GM19468 (cell line): ENCODE data around the gene TMCO1.
"Not testable (repeated sequence)": the region's sequence is repeated elsewhere in the genome, so short reads cannot be mapped to it uniquely, and the experiment has no call there.

Source experiments
- ATAC-seq: cut with Tn5 transposase; IDR thresholded peaks from one replicate; pipeline ENCODE4 v1.9.1; 2021; ENCODE audit warnings: mild to moderate bottlenecking, moderate library complexity, moderate number of reproducible peaks; ENCODE audit not compliant: unreplicated experiment; ENCODE audit errors: extremely low read depth

TMCO1 gene

DNA sequence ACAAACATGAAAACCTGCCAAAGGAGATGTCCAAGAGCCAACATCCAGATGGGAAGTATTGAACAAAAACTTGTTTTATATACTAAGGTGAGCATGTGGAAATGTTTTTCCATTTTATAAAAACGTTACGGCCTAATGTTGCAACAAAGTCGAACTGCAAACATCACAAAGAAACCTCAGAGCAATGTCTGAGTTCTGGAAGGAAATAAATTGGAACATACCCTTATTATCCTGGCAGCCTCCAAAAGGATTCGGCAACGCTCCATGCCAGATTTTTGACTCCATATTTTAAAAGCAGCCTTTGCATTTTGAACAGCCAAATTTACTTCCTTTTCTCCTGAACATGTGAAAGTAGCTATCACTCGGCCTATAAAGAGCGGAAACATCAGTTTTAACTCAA is 73.6 kb downstream of the TMCO1 start:
- ATAC-seq = no peak

DNA sequence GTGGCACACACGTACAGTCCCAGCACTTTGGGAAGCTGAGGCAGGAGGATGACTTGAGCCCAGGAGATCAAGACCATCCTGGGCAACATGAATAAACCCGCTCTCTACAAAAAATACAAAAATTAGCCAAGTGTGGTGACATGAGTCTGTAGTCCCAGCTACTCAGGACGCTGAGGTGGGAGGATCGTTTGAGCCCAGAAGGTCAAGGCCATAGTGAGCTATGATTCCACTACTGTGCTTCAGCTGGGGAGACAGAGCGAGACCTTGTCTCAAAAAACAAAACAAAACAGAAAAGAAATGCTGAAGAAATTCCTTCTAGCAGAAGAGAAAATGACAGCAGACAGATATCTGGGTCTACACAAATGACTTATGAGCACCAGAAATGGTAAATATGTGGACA is 80.6 kb downstream of the TMCO1 start:
- ATAC-seq = no peak

DNA sequence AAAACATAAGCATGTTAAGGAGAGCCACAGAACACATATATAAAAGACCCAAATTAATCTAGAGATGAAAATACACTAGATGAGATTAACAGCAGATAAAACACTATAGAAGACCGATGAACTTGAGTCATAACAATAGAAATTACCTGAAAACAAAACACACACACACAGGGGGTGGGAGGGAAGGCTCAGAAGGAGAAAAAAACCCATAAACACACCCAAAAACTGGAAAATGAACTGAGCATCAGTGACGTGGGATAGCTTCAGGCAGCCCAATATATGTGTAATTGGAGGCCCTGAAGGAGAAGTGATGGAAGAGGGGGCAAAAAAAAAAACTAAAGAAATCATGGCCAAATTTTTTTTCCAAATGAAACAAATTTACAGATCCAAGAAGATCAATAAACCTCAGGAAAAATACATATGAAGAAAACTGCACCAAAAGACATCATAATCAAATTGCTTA is 81.7 kb downstream of the TMCO1 start:
- no peak for ATAC-seq

DNA sequence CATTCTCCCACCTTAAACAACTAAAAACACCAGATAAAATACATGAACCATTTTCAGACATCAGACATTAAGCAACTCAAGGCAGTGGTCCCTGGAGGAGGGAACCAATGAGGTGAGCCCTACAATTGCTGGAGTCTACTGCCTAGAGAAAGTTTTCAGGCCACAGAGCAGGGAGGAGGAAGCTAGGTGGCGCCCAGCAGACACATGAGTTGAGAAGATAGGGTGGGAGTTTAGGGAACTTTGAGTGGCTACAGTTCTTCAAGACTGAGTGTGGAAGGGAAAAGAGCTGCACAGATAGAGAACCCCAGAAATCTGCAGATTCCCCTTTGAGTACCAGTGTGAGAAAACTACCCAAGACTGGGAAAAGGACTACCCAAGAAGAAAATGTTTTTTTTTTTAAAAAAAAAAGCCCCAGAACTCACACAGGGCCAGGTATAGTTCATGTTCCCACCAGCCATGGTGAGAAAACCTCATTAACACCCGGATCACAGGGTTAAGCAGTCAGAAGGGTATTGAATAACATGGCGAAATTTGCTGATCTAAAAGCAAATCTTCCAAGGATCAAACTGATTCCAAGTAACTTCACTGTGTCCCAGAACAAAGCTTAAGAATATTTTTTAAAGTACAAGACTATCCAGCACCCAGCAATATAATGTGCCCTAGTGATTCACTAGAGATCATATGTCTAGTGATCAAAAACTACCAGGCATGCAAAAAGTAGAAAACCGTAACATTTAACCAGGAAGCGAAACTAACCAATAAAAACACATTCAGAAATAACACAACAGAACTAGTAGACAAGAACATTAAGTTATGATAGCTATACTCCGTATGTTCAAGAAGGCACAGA is 82.3 kb downstream of the TMCO1 start:
- ATAC-seq = peak; percentile 36

DNA sequence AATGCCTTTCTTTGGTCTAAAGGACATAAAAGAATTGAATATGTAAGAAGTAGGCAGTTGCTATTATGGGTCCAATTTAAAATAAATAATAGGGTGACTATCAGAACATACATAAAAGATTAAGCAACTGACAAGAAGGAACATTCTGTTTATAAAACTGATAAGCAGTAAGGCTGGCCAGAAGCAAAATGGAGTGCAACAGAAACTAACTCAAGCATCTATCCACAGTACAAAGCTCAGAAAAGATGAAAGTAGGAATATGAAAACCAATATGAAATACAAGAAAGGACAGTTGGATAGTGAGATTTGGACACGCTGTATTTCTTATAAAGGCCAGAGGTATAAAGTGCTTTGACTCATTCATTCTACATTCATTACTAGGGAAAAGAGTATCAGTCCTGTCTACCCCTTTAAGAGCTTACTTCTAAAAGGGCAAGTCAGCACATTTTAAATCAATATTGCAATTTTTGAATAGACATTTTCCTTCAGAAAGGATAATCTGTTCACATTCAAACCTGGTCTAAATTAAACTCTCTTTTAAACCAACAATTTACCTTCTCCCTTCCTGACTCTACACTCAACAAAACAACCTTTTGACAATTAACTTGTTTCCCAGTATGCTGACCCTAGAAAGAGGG is 84.7 kb downstream of the TMCO1 start:
- no peak for ATAC-seq

DNA sequence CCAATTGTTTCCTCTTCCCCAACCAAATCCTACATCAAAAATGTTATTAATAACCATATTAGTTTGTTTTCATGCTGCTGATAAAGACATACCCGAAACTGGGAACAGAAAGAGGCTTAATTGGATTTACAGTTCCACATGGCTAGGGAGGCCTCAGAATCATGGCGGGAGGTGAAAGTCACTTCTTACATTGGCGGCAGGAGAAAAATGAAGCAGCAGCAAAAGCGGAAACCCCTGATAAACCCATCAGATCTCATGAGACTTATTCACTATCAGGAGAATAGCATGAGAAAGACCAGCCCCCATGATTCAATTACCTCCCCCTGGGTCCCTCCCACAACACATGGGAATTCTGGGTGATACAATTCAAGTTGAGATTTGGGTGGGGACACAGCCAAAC is 87.9 kb downstream of the TMCO1 start:
- not testable (repeated sequence) for ATAC-seq

DNA sequence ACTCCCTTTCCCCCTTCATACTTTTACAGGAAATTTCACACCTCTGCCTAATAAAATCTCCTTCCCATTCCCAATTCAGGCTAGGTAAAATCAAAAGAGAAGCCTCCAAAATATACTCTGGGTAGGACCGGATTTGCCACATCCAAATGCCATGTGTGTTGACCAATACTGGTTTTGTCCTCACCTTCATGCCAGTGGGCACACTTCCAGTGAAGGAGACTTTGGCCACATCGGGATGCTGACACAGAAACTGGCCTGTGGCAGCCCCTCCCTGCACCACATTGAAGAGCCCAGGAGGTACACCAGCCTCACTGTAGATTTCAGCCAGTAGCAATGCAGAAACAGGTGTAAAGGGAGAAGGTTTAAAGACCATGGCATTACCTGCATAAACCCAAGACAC is 88.4 kb downstream of the TMCO1 start:
- ATAC-seq = no peak

DNA sequence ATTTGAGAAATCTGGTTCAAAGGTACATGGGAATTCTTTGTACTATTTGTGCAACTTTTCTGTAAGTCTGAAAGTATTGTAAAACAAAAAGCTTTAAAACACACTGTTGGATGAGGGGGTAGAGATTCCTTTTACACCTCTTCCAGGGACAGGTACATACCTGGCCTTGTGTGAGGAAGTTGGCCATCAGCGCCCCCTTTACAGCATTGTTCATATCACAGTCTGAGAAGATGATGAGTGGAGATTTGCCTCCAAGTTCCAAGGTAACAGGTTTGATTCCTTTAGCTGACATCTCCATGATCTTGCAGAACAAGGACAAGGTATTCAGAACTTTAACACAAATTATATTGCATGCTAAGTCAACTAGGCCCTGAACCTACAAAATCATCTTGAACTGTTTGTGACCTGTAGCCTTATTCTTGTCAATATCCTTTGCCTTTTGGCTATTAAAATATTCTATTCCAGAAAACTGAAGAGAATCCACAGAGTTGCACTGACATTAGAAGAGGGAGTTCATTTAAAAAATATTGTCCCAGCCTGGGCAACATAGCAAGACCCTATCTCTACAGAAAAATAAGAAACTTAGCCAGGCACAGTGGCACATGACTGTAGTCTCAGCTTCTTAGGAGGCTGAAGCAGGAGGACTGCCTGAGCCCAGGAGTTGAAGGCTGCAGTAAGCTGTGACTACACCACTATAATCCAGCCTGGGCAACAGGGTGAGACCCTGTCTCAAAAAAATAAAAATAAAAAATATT is 89.2 kb downstream of the TMCO1 start:
- no peak for ATAC-seq

DNA sequence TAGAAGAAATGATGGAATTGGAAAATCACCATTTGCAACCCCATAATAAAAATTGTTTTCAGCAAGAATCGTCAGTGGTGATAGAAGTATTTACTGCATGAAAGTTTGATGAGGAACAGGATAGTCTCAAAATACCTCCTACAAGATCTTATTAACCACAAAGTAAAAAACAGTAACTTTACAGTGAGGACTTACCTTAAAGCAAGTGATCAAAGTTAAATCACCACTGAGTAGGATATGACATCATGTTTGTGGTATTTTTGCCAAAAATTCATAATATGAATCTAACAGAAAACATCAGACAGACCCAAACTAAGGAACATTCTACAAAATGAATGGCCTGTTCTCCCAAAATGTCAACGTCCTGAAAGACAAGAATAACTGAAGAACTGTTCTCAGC is 90.2 kb downstream of the TMCO1 start:
- no peak for ATAC-seq
